ENCODE data around the gene PSMG1. TPM values are rescaled to one million over a fixed set of nuclear protein-coding genes. Genes with fewer than 3 reads are reported as not detected.

Gene PSMG1
- total RNA-seq, 6 experiments from 2014 or later: 60.8 to 81.9 (median 74.4) TPM

DNA sequence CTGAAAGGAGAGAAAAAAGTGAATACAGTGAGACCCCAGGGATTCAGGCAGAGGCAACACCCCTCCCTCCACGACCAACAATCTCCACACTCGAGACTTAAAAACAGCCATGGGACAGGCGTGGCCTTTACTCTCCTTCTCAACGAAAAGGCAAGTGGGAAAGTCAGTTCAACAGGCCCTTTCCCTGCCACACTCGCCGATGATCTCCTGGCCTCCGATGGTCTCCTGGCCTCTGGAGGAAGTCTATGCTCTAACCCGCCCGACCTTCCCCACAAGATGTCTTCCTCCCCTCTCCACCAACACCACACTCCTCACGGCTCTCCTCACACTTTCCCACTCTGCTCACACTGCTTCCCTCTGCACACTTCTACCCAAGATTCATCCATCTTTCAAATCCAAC is 7.6 kb downstream of the PSMG1 start:
- Mint-ChIP-seq H3K4me1 (ENCODE audit: low read depth) (peaks cover 22% of the 10 kb centered on the region), H3K36me3 (ENCODE audit: low read depth) (peaks cover 43% of the 10 kb centered on the region), H3K27ac (peak overlapping the region; percentile 54), H3K27me3 (ENCODE audit: insufficient read depth) (no peaks in the 10 kb centered on the region), H3K9me3 (no peaks in the 10 kb centered on the region), H3K4me3 (no peak overlapping the region)
- TF ChIP-seq, protein P1, sequence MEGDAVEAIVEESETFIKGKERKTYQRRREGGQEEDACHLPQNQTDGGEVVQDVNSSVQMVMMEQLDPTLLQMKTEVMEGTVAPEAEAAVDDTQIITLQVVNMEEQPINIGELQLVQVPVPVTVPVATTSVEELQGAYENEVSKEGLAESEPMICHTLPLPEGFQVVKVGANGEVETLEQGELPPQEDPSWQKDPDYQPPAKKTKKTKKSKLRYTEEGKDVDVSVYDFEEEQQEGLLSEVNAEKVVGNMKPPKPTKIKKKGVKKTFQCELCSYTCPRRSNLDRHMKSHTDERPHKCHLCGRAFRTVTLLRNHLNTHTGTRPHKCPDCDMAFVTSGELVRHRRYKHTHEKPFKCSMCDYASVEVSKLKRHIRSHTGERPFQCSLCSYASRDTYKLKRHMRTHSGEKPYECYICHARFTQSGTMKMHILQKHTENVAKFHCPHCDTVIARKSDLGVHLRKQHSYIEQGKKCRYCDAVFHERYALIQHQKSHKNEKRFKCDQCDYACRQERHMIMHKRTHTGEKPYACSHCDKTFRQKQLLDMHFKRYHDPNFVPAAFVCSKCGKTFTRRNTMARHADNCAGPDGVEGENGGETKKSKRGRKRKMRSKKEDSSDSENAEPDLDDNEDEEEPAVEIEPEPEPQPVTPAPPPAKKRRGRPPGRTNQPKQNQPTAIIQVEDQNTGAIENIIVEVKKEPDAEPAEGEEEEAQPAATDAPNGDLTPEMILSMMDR (IDR thresholded peaks at IDR 0.05): no peak
- no peak for DNase-seq

DNA sequence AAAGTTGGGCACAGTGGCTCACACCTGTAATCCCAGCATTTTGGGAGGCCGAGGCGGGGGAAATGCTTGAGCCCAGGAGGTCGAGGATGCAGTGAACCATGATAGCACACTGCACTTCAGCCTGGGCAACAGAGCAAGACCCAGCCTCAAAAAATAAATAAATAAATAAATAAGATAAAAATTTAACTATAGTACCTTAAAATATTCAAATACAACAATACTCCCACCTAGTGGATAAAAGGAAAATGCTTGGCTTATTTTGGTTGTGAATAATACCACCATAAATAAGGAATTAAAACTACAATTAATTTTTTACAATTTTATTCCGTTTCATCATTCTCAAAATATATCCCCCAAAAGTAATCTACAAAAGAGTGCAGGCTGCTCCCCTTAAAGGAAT is 8.1 kb downstream of the PSMG1 start:
- Mint-ChIP-seq H3K4me3 (no peak overlapping the region), H3K36me3 (ENCODE audit: low read depth) (peaks cover 39% of the 10 kb centered on the region), H3K4me1 (ENCODE audit: low read depth) (peaks cover 17% of the 10 kb centered on the region), H3K27me3 (ENCODE audit: insufficient read depth) (no peaks in the 10 kb centered on the region), H3K9me3 (no peaks in the 10 kb centered on the region), H3K27ac (no peak overlapping the region)
- TF ChIP-seq, protein P1 (IDR thresholded peaks at IDR 0.05): peak; percentile 86
- no peak for DNase-seq

DNA sequence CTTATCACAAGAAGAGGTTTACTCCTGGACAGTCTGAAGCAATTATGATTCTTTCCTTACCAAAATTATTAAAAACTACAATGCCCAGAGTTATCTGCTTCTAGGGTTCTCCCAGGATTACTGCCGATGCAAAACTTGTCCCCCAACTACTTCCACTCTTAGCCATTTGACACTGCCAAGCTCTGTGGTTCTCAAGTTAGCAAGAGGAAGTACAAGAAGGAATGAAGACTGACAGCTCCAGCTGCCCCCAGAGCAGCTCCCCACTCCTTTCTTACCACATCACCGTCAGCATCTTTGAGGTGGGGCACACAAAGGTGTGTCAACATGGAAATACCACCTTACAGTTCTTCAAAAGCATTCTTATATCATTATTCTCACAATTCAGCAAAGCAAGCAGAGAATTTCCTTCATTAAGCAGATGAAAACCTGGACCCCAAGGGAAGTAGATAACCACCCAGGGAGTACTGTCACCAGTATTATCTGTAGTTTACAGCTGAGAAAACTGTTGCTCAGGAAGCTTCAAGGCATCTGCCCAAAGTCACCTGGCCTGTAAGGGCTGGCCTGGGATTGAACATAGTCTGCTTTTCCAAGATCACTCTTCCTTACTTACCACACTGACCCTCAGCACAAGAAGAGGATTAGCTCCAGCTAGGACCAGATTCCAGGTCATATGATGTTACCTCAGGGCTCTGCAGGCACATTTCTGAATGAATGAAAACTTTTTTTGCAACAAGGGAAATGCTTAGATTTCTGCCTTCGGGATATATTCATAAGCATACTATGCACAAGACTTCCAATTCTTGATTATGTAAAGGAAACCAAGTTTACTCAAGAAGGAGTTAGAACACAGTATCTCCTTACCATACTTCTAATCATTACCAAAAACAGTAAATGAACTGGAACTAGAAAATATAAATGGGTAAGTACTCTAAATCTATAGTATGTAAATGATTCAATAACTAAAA is 9.3 kb downstream of the PSMG1 start:
- peaks cover 14% of the 10 kb centered on the region for H3K4me1 Mint-ChIP-seq (ENCODE audit: low read depth)
- no peak overlapping the region for H3K4me3 Mint-ChIP-seq
- DNase-seq: no peak
- H3K27ac Mint-ChIP-seq: no peak overlapping the region
- no peaks in the 10 kb centered on the region for H3K9me3 Mint-ChIP-seq
- TF ChIP-seq, protein P1 (IDR thresholded peaks at IDR 0.05): no peak
- H3K36me3 Mint-ChIP-seq (ENCODE audit: low read depth): peaks cover 34% of the 10 kb centered on the region
- no peaks in the 10 kb centered on the region for H3K27me3 Mint-ChIP-seq (ENCODE audit: insufficient read depth)

GRCh38 chr21:39169906-39170305 is 13.3 kb downstream of the PSMG1 start:
- no peaks in the 10 kb centered on the region for H3K4me1 Mint-ChIP-seq (ENCODE audit: low read depth)
- TF ChIP-seq, protein P1 (IDR thresholded peaks at IDR 0.05): no peak
- H3K27me3 Mint-ChIP-seq (ENCODE audit: insufficient read depth): 0 out of 2 replicates have a peak, but pooled peaks cover 2% of the 10 kb centered on the region
- H3K9me3 Mint-ChIP-seq: peaks cover 3% of the 10 kb centered on the region
- DNase-seq: no peak
- no peak overlapping the region for H3K27ac Mint-ChIP-seq
- H3K36me3 Mint-ChIP-seq (ENCODE audit: low read depth): peaks cover 30% of the 10 kb centered on the region
- no peak overlapping the region for H3K4me3 Mint-ChIP-seq

- no peaks in the 10 kb centered on the region for H3K4me1 Mint-ChIP-seq (ENCODE audit: low read depth)
- no peak for DNase-seq
Measured at GRCh38 chr21:39168800-39169199, 14.5 kb downstream of the PSMG1 start.

More at GRCh38 chr21:39168800-39169199, 14.5 kb downstream of the PSMG1 start:
- Mint-ChIP-seq H3K27ac (no peak overlapping the region), H3K36me3 (ENCODE audit: low read depth) (peaks cover 30% of the 10 kb centered on the region), H3K27me3 (ENCODE audit: insufficient read depth) (0 out of 2 replicates have a peak, but pooled peaks cover 2% of the 10 kb centered on the region), H3K9me3 (peaks cover 14% of the 10 kb centered on the region), H3K4me3 (no peak overlapping the region)
- TF ChIP-seq, protein P1 (IDR thresholded peaks at IDR 0.05): no peak
